Glomerular visceral epithelial cell (primary cell): ENCODE results near the gene PCYT1B.

Experiments
- DNase-seq: peaks from one replicate; pipeline ENCODE4 v3.0.0-alpha.2; 2016; ENCODE audit errors: extremely low spot score

The PCYT1B gene

DNA sequence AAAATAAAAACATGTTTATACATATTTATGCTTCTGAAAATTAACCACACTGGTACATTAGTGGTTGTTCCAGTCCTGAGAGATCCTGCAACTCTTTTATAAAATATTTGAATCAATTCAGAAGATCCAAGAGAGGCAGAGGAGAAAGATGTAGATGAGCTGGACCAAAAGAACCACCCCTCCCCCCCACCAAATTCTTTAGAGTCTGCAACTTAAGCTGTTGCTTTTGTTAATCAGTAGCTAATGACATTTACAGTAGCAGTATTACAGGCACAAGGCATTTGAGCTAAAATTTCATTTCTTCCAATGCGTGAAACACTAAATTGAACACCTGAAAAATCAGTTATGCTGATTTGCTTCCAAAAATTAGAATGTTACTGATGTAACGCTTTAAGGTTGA, 120.5 kb downstream of the PCYT1B start:
- DNase-seq: no peak

DNA sequence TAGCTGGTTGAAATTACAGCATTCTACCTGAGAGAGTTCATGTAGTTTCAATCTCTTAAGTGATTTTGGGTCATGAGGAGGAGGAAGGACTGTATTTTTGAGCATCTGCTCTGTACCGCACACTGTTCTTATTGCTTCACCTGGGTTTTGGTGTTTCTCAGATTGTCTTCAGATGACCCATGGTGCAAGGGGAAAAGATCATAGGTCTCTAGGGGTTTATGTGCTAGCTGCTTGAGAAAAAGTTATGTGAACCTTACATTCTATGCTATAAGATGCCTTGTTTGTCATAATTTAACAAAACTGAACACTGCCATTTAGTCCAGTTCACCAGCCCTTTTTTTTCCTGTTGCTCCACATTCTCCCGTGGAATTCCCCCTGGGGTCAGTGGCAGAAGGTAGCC, 121.7 kb downstream of the PCYT1B start:
- DNase-seq: no peak

DNA sequence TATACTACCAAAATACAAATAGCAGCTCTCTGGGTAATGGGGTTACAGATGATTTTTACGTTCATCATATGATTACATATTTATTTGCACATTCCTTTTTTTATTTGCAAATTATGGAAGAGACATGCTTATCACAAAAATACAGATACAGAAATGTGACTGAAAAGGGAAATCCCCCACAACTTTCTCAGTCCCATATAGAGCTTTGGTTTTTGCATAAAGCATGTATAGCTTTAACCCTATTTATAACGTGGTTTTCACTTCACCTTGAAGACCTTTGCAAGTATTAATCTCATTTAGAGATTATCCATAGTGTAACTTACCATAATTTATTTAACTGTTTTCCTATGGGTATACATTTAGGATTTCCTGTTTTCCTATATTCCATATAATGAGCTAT, 126.7 kb downstream of the PCYT1B start:
- no peak for DNase-seq

DNA sequence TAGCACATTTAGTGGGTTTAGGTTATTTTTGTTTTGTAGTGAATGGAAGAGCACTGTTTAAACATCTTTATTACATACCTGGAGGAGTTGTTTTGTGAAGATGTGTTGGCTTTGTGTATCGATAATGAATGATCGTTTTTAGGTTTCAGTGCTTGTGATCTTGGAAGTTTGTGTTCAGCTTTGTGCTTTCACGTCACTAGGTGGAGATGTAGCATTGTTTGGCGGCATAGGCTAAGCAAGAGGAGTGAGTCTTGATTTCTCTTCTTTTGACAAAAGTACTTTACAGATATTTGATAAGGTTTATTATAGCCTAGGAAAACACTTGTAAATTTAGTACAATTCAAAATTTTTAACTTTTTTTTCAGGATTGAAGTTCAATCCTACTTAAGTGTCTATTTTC, 131.7 kb downstream of the PCYT1B start:
- DNase-seq: no peak

DNA sequence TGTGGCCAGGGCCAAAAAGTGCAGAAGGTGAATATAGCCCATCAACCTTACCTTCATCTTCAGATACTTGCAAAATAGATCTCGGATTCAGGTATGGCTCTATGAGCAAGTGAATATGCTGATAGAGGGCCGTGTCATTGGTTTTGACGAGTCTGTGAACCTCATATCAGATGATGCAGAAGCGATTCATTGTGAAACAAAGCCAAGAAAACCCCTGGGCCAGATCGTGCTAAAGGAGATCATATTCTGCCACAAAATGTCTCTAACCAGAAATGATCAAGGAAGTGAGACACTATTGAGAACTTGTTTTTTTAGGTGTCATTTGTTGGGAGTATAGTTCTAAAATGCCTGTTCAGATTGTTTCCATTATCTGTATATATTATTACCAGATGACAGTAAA, 133.7 kb downstream of the PCYT1B start:
- no peak for DNase-seq

DNA sequence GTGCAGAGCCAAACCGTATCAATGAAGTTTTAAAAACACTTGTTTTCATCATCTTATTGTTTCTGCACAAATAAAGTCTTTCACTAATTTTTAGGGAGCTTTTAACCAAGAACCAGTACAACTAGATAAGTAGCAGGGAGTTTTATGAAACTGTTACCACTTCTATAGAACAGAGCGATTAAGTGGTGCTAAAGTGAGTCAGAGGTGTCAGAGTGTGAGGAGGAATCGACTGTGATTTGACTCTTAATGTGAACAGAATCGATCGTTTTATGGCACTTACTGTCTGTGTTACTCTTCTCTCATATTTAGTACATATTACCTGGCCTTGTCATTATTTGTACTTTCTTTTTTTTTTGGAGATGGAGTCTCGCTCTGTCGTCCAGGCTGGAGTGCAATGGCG, 138.8 kb downstream of the PCYT1B start:
- no peak for DNase-seq
